Breast epithelium (tissue), 3 donors: ENCODE measurements around the gene MITF.

Source experiments
- POLR2A ChIP-seq: fragments of 450-650 bp; IDR thresholded peaks from one replicate; pipeline ENCODE4 v1.6.1; 2016; ENCODE audit warnings: antibody characterized with exemption, mild to moderate bottlenecking, moderate library complexity
- POLR2AphosphoS5 ChIP-seq, 3 donors: sonication (generic); formaldehyde crosslinking; IDR thresholded peaks; one replicate each; pipeline ENCODE4 v1.6.1; 2017; ENCODE audit warnings: antibody characterized with exemption in 3 of 3
- TF ChIP-seq, protein P1 (sequence below), 3 donors: fragments of 450-650 bp; IDR thresholded peaks; one replicate each; pipeline ENCODE4 v1.5.1; 2016 to 2017; ENCODE audit warnings: antibody characterized with exemption in 3 of 3, mild to moderate bottlenecking in 3 of 3, moderate library complexity in 3 of 3

DNA sequence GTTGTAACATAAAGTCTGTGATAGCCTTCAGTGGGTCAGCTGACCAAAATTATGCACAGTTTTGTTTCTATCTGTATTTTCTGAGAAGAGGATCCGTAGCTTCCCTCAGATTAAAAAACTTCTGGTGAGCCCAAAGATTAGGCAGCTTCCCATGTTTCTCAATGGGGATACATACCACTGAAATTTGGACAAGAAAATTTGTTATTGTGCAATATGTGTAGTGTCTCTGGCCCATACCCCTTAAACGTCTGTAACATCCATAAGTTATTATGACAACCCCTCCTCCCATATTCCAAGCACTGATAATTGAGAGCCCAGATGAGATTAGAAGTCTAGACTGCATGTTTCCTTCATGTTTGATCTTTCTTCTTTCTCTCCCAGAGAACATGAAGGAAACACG lies 1.9 kb upstream of the MITF start:
- TF ChIP-seq, protein P1, sequence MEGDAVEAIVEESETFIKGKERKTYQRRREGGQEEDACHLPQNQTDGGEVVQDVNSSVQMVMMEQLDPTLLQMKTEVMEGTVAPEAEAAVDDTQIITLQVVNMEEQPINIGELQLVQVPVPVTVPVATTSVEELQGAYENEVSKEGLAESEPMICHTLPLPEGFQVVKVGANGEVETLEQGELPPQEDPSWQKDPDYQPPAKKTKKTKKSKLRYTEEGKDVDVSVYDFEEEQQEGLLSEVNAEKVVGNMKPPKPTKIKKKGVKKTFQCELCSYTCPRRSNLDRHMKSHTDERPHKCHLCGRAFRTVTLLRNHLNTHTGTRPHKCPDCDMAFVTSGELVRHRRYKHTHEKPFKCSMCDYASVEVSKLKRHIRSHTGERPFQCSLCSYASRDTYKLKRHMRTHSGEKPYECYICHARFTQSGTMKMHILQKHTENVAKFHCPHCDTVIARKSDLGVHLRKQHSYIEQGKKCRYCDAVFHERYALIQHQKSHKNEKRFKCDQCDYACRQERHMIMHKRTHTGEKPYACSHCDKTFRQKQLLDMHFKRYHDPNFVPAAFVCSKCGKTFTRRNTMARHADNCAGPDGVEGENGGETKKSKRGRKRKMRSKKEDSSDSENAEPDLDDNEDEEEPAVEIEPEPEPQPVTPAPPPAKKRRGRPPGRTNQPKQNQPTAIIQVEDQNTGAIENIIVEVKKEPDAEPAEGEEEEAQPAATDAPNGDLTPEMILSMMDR (IDR thresholded peaks at IDR 0.05), result no peak
- no peak for TF ChIP-seq POLR2A
- TF ChIP-seq POLR2AphosphoS5 (IDR thresholded peaks at IDR 0.05), result no peak
